ENCODE data around the gene ROBO4. TPM values are rescaled to one million over a fixed set of nuclear protein-coding genes. Genes with fewer than 3 reads are reported as not detected.

ROBO4 gene
- total RNA-seq, 1 donor from 2014 or later = not detected

DNA sequence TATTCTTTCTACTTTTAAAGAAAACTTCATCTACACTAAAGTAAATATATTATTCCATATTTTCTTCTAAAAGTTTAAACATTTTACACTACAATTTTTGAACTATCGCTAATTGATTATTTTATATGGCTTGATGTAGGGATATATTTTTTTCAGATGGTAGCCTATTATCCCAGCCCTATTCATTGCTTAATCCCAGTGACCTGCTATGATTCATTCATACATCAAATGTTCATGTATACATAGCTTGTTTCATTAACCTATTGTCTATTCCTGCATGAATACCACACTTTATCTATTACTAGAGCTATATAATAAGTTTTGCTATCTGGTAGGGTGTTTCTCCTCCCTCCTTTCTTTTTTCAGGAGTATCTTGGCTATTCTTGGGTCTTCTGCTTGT, 5.0 kb upstream of the ROBO4 start:
- intact Hi-C loops (cut with micrococcal nuclease) = no loop called here
- H3K4me1 Mint-ChIP-seq (ENCODE audit: low read depth) = peaks cover under 1% of the 10 kb centered on the region
- no peaks in the 10 kb centered on the region for H3K9me3 Mint-ChIP-seq
- H3K27me3 Mint-ChIP-seq (ENCODE audit: insufficient read depth) = peaks cover 14% of the 10 kb centered on the region
- DNase-seq (ENCODE audit: low spot score) = no peak
- H3K4me3 Mint-ChIP-seq = no peak overlapping the region
- no peaks in the 10 kb centered on the region for H3K36me3 Mint-ChIP-seq (ENCODE audit: low read depth)
- H3K27ac Mint-ChIP-seq = no peak overlapping the region

DNA sequence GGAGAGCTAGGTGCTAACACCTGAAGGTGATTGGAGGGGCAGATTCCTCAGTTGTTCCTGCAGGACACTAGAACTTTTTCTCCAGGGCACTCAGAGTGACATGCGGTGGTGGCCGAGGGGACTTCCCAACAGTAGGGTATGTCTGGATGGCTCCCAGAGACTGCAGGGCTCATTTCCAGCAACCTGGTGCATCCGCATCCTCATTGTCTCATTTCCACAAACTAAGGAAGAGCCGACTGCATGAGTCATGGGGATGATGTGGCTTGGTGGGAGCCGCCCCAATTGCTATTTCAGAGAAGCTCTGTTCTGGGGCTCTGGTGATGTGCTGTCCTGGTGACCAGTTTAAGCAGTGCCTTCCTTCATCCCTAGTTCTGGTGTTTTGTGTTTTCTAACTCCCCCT, 2.8 kb upstream of the ROBO4 start:
- intact Hi-C loops (cut with micrococcal nuclease) = no loop called here
- H3K36me3 Mint-ChIP-seq (ENCODE audit: low read depth) = no peaks in the 10 kb centered on the region
- H3K4me1 Mint-ChIP-seq (ENCODE audit: low read depth) = peaks cover 4% of the 10 kb centered on the region
- H3K27ac Mint-ChIP-seq = no peak overlapping the region
- no peaks in the 10 kb centered on the region for H3K9me3 Mint-ChIP-seq
- H3K4me3 Mint-ChIP-seq = no peak overlapping the region
- H3K27me3 Mint-ChIP-seq (ENCODE audit: insufficient read depth) = peaks cover 14% of the 10 kb centered on the region
- DNase-seq (ENCODE audit: low spot score) = no peak

DNA sequence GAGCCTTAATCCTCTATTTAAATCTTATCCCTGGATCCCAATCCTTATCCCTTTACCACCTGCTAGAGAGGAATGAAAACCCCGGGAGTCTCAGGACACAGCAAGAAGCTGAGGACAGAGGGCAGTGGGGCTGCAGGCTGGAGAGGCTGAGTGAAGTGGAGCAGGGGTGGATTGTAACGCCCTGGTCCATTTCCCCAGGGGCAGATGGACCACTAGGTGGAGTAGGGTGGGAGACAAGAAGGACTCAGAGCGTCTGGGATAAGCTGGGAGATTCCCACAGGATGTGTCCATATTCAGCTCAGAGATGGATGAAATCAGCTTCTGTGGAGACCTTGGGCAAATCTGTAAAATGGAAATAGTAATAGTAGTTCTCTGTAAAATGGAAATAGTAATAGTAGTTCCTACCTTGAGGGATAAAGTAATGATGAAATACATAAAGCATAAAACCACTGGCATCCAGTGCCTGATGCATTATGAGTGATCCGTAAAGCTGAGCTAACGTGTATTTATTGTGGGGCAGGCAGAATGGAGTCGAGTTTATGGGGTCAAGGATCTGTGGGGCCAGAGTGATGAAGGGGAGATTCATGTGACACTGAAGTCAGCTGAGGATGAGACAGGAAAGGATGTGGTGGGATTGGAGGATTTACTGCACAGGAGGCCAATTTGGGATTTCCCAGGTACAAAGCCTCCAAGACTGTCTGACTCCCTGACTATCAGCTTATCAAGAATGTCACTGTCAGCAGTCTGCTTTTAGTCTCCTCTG, 1.9 kb upstream of the ROBO4 start:
- H3K27me3 Mint-ChIP-seq (ENCODE audit: insufficient read depth) = peaks cover 17% of the 10 kb centered on the region
- peaks cover 4% of the 10 kb centered on the region for H3K4me1 Mint-ChIP-seq (ENCODE audit: low read depth)
- no peak for DNase-seq (ENCODE audit: low spot score)
- intact Hi-C loops (cut with micrococcal nuclease) = no loop called here
- no peaks in the 10 kb centered on the region for H3K9me3 Mint-ChIP-seq
- H3K4me3 Mint-ChIP-seq = no peak overlapping the region
- no peak overlapping the region for H3K27ac Mint-ChIP-seq
- H3K36me3 Mint-ChIP-seq (ENCODE audit: low read depth) = no peaks in the 10 kb centered on the region

DNA sequence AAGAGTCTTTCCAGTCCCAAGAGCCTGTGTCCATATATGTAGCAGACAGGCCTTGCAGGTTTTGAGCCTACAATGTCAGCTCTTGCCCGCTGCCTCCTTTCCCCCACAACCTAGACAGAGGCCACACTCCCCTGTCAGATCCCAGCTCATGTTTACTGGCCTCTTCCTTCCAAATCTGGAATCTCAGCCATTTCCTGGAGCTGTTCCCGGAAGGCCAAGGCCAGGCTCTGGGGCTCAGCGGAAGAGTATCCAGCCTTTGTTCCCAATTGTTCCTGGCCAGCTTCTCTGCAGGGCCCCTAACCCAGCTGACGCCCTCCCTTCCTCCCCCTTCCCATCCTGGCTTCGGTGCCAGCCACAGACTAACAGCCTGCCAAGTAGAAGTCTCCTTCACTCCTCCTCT, 1.0 kb upstream of the ROBO4 start:
- no peak overlapping the region for H3K4me3 Mint-ChIP-seq
- H3K36me3 Mint-ChIP-seq (ENCODE audit: low read depth) = no peaks in the 10 kb centered on the region
- H3K27me3 Mint-ChIP-seq (ENCODE audit: insufficient read depth) = peaks cover 17% of the 10 kb centered on the region
- H3K9me3 Mint-ChIP-seq = no peaks in the 10 kb centered on the region
- intact Hi-C loops (cut with micrococcal nuclease) = no loop called here
- no peak overlapping the region for H3K27ac Mint-ChIP-seq
- peaks cover 4% of the 10 kb centered on the region for H3K4me1 Mint-ChIP-seq (ENCODE audit: low read depth)
- no peak for DNase-seq (ENCODE audit: low spot score)

DNA sequence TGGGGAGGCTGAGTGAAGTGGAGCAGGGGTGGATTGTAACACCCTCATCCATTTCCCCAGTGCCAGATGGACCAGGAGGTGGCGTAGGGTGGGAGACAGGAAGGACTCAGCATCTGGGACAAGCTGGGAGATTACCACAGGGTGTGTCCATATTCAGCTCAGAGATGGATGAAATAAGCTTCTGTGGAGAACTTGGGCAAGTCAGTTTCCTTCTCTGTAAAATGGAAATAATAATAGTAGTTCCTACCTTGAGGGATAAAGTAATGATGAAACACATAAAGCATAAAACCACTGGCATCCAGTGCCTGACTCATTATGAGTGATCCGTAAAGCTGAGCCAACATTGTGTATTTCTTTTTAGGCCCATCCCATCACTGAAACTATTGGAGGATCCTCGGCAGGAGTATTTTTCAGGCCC, 607 bp upstream of the ROBO4 start:
- no peak for DNase-seq (ENCODE audit: low spot score)
- no peaks in the 10 kb centered on the region for H3K36me3 Mint-ChIP-seq (ENCODE audit: low read depth)
- H3K4me1 Mint-ChIP-seq (ENCODE audit: low read depth) = peaks cover 4% of the 10 kb centered on the region
- intact Hi-C loops (cut with micrococcal nuclease) = no loop called here
- H3K27me3 Mint-ChIP-seq (ENCODE audit: insufficient read depth) = peaks cover 18% of the 10 kb centered on the region
- no peak overlapping the region for H3K27ac Mint-ChIP-seq
- H3K4me3 Mint-ChIP-seq = no peak overlapping the region
- H3K9me3 Mint-ChIP-seq = no peaks in the 10 kb centered on the region

DNA sequence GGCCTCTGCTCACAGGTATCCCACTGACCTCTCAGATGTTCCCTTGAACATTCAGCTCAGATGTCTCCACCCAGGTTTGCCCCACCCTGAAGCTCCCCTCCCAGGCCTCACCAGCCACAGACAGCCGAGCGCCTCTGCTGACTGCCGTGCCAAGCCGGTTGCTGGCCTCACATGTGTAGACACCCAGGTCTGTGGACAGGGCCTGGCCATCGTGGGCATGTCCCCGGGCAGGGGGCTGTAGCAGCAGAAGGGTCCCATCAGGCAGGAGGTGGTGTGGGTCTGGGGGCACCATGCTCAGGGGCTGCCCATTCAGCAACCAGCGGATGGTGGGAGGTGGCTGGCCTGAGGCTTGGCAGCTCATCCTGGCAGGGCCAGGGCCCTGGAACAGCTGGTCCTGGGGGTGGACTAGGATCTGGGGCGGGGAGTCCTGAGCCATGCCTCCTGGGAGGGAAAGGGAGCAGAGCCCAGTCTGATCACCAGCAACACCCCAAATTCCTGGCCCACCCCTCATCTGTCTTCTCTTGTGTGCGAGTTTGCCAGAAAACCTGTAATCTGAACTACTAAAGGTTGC, 759 bp downstream of the ROBO4 start:
- no peak overlapping the region for H3K27ac Mint-ChIP-seq
- peaks cover 19% of the 10 kb centered on the region for H3K27me3 Mint-ChIP-seq (ENCODE audit: insufficient read depth)
- no peaks in the 10 kb centered on the region for H3K36me3 Mint-ChIP-seq (ENCODE audit: low read depth)
- intact Hi-C loops (cut with micrococcal nuclease) = no loop called here
- DNase-seq (ENCODE audit: low spot score) = no peak
- no peak overlapping the region for H3K4me3 Mint-ChIP-seq
- peaks cover 4% of the 10 kb centered on the region for H3K4me1 Mint-ChIP-seq (ENCODE audit: low read depth)
- no peaks in the 10 kb centered on the region for H3K9me3 Mint-ChIP-seq

DNA sequence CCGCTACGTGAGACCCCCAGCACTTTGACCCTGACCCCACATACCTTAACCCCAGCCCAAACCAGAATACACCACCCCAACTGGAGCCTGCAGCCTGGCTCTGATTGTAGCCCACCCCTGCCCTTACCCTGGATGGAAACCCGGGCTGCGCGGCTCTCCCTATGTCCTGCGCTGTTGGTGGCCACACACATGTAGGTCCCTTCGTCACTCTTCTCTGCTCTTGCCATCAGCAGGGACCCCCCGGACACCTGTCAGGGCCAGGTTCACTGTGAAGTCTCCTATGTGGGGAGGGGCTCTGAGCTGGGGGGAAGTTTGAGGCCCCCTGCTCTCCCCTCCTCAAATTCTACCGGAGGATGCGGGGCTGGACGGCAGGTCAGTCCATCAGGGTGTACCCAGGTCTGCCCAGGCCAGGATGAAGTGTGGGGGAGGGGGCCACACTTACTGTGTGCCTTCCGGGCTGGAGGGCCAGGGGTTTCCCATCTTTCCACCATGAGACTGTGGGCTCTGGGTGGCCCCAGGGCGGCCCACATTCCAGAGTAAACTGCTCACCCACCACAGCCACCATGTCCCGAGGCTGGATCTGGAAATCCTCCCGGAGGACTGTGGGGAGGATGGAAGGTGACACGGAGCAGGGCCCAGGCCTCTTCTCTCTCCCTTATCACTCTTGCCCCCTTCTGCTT, 1.5 kb downstream of the ROBO4 start:
- Mint-ChIP-seq H3K4me3 (no peak overlapping the region), H3K27me3 (ENCODE audit: insufficient read depth) (peaks cover 12% of the 10 kb centered on the region), H3K27ac (no peak overlapping the region), H3K9me3 (no peaks in the 10 kb centered on the region), H3K4me1 (ENCODE audit: low read depth) (peaks cover 4% of the 10 kb centered on the region), H3K36me3 (ENCODE audit: low read depth) (no peaks in the 10 kb centered on the region)
- DNase-seq (ENCODE audit: low spot score) = no peak
- intact Hi-C loops (cut with micrococcal nuclease) = no loop called here

DNA sequence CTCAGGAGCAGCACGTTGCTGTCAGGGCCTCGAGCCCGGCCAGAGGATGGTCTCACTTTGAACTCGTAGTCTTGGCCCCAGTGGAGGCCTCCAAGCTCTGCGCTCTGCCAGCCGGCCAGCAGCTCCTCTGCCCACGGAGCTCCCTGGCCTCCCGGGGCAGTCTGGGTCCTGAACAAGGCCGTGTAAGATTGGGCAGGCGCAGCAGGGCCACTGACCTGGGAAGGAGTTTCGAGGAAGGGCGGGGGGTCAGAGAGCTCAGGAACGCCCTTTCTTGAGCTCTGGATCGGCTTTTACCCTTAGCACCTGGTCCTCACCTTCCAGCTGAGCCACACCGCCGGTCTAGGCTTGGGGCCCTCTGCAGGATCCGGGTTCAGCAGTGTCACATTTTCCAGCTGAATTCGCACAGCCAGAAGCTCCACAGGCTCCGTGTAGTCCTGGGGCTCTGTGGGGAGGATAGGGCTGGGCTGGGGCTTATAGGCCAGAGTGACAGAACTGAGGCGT, 2.1 kb downstream of the ROBO4 start:
- Mint-ChIP-seq H3K27ac (no peak overlapping the region), H3K4me3 (no peak overlapping the region), H3K27me3 (ENCODE audit: insufficient read depth) (peaks cover 16% of the 10 kb centered on the region), H3K4me1 (ENCODE audit: low read depth) (peaks cover 4% of the 10 kb centered on the region), H3K9me3 (no peaks in the 10 kb centered on the region), H3K36me3 (ENCODE audit: low read depth) (no peaks in the 10 kb centered on the region)
- DNase-seq (ENCODE audit: low spot score) = no peak
- intact Hi-C loops (cut with micrococcal nuclease) = no loop called here

DNA sequence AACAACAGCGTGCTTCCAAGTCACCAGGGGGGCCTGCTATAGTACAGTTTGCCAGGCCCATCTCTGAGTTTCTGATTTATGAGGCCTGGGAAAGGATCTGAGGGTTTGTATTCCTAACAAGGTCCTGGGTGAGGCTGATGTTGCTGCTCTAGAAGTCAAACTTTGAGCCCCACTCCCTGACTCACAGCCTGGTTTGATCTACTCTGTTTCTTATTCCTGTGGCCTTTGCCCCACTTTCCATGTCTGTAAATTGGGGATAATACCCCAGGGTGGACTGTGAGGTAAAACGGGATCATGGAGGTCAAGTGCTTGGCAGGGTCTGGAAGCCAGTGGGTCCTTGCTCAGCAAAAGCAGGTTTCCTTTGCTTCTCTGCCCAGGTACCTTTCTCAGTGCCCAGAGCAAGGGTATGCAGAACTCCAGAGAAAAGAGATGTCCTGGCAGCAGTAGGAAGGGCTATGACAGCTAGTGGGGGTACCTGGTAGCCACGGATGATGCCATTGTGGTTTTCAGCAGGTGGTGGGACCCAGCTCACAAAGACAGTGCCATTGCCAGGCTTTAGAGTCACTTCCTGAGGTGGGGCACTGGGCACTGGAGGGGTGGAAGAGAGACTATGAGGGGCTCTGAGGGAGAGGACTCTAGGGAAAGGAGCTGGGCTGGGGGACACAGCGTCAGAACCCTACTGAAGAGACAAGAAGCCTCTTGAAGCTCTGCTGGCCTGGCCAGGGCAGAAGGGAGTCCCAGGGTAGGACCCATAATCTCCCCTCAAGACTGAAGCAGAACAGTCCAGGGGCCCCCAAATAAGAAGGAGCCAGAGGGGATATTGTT, 2.8 kb downstream of the ROBO4 start:
- DNase-seq (ENCODE audit: low spot score) = no peak
- peaks cover 4% of the 10 kb centered on the region for H3K4me1 Mint-ChIP-seq (ENCODE audit: low read depth)
- no peak overlapping the region for H3K4me3 Mint-ChIP-seq
- no peak overlapping the region for H3K27ac Mint-ChIP-seq
- H3K27me3 Mint-ChIP-seq (ENCODE audit: insufficient read depth) = peaks cover 18% of the 10 kb centered on the region
- no peaks in the 10 kb centered on the region for H3K9me3 Mint-ChIP-seq
- intact Hi-C loops (cut with micrococcal nuclease) = no loop called here
- H3K36me3 Mint-ChIP-seq (ENCODE audit: low read depth) = no peaks in the 10 kb centered on the region

DNA sequence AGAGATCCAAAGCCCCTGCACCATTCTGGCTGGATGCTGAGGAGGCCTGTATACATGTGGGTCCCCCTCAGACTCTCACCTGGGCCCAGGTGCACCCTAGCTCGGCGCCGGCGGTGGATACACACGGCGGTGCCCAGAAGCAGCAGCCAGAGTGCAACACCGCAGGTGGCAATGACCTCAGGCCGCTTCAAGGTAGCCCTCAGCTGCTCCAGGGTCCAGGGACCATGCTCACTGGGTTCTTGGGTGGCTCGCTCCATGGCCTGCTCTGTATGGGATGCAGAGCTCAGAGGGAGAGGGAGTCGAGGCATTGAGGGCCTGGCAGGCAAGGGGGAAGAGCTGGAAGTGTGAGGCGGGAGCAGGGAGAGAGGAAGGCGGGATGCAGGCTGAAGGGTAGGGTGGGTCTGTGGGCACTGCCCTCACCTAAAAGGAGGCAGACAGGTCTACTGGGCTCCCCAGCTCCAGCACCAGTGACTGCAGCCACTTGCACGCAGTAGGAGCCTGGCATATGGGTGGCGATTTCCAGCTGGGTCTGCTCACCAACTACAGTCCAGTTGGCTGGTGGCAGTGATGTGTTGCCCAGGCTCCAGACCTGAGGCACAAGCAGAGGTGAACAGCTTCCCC, 3.8 kb downstream of the ROBO4 start:
- Mint-ChIP-seq H3K27ac (no peak overlapping the region), H3K4me1 (ENCODE audit: low read depth) (peaks cover 4% of the 10 kb centered on the region), H3K27me3 (ENCODE audit: insufficient read depth) (peaks cover 16% of the 10 kb centered on the region), H3K9me3 (no peaks in the 10 kb centered on the region), H3K4me3 (no peak overlapping the region), H3K36me3 (ENCODE audit: low read depth) (no peaks in the 10 kb centered on the region)
- intact Hi-C loops (cut with micrococcal nuclease) = no loop called here
- no peak for DNase-seq (ENCODE audit: low spot score)

DNA sequence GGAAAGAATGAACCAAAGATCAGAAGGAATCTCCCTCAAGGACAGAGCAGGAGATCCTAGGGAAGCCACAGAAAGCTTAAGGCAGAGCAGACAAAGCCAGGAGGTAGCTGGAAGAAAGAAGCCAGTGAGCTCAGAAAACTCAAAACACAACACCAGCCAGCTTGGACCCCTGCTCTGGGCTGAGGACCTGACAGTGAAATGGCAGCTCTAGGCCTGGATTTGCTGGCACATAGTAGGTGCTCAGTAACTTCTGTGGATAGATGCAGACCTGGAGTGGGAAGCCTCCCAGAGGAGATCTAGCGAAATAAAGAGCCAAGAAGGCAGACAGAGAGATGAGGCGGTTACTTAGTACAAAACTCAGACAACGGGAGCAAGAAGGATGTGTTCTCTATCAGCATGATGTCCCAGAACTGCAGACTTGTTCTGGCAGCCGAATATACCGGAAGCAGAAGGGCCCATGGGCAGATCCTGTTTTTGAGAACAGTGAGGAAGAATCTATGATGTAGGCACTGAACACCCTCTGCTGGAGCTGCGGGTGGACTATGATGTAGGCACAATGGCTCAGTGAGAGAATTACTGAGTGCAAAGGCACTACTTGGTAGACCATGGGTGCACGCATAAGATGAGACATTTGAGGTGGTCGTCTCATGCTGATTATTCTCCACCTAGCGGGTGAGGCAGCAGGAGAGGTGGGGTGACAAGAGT, 4.8 kb downstream of the ROBO4 start:
- Mint-ChIP-seq H3K4me1 (ENCODE audit: low read depth) (peaks cover 4% of the 10 kb centered on the region), H3K4me3 (no peak overlapping the region), H3K27ac (no peak overlapping the region), H3K9me3 (no peaks in the 10 kb centered on the region), H3K27me3 (ENCODE audit: insufficient read depth) (peaks cover 13% of the 10 kb centered on the region), H3K36me3 (ENCODE audit: low read depth) (no peaks in the 10 kb centered on the region)
- no peak for DNase-seq (ENCODE audit: low spot score)
- intact Hi-C loops (cut with micrococcal nuclease) = no loop called here

DNA sequence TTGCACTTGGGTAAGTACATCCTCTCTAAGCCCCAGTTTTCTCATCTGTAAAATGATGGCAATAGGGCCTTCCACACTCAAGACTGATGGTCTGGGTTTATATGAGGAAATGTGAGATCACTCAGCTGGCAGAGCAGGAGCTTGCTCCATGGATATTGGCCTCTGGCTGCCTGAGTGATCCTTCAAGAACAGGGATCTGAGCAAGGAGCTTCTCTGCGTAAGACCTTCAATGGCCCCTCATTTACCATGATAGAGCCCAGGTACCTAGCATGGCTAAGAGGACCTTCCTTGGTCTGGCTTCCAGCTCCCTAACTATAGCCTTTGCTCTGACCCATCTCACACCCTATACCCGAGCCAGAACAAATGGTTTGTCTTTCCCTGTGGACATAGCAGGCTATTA, 5.5 kb downstream of the ROBO4 start:
- peaks cover 13% of the 10 kb centered on the region for H3K27me3 Mint-ChIP-seq (ENCODE audit: insufficient read depth)
- DNase-seq (ENCODE audit: low spot score) = no peak
- H3K27ac Mint-ChIP-seq = no peak overlapping the region
- intact Hi-C loops (cut with micrococcal nuclease) = no loop called here
- H3K4me1 Mint-ChIP-seq (ENCODE audit: low read depth) = no peaks in the 10 kb centered on the region
- H3K9me3 Mint-ChIP-seq = no peaks in the 10 kb centered on the region
- no peak overlapping the region for H3K4me3 Mint-ChIP-seq
- no peaks in the 10 kb centered on the region for H3K36me3 Mint-ChIP-seq (ENCODE audit: low read depth)

All from activated T-helper 1 cell treated with anti-CD3 and anti-CD28 coated beads, Interleukin-12 subunit alpha, Interleukin-12 subunit beta, Interleukin-2, Interleukin-4 antibody, amounts not matched to agents 30 ng/mL and 10 ng/mL and 1 ng/mL, durations not matched to agents 14 hours and 24 hours and 36 hours (primary cell).